Activated CD8-positive, alpha-beta T cell treated with anti-CD3 and anti-CD28 coated beads for 36 hours (primary cell): ENCODE results near the gene CCNJL. TPM values are rescaled to one million over a fixed set of nuclear protein-coding genes. Genes with fewer than 3 reads are reported as not detected.

Experiments used
- ATAC-seq: fragments of 200-7000 bp; cut with Tn5 transposase; one replicate; pipeline ENCODE4 v1.10.0; 2021; ENCODE audit warnings: mild to moderate bottlenecking, moderate library complexity
- CTCF ChIA-PET: fragments of 350-600 bp; sonication (Branson Sonifier 250); formaldehyde crosslinking; loops from one replicate; lab custom pipeline; 2021; ENCODE audit warnings: antibody characterized with exemption; lab: Charles Lee
- POLR2A ChIA-PET: fragments of 350-600 bp; sonication (Branson Sonifier 250); formaldehyde crosslinking; loops from one replicate; lab custom pipeline; 2021; ENCODE audit warnings: antibody characterized with exemption; lab: Charles Lee
- DNase-seq: peaks from one replicate; pipeline ENCODE4 v3.0.0-alpha.2; 2020
- H3K27ac Mint-ChIP-seq: one replicate; pipeline ENCODE4 v1.8.0; 2021; ENCODE audit warnings: mild to moderate bottlenecking, mixed read lengths
- H3K27me3 Mint-ChIP-seq: one replicate; pipeline ENCODE4 v1.8.0; 2021; ENCODE audit warnings: mixed read lengths
- H3K36me3 Mint-ChIP-seq: one replicate; pipeline ENCODE4 v1.8.0; 2021; ENCODE audit warnings: low read depth, mixed read lengths
- H3K4me1 Mint-ChIP-seq: one replicate; pipeline ENCODE4 v1.8.0; 2021; ENCODE audit warnings: low read depth, mixed read lengths
- H3K4me3 Mint-ChIP-seq: one replicate; pipeline ENCODE4 v1.8.0; 2021; ENCODE audit warnings: mild to moderate bottlenecking, moderate library complexity, mixed read lengths
- H3K9me3 Mint-ChIP-seq: one replicate; pipeline ENCODE4 v1.8.0; 2021; ENCODE audit warnings: mixed read lengths
- CTCF ChIP-seq: fragments of 200-600 bp; IDR thresholded peaks from one replicate; pipeline ENCODE4 v1.8.0; 2022; ENCODE audit warnings: antibody characterized with exemption, mild to moderate bottlenecking
- intact Hi-C: fragments of 100-400 bp; cut with micrococcal nuclease; formaldehyde crosslinking; loops from one replicate; pipeline ENCODE4 v1.10.0; 2022
- total RNA-seq, 2 experiments: library from RNA; stranded (reverse); gene quantifications; one replicate each; pipeline ENCODE4 v1.2.3, GENCODE V29; 2021

Gene CCNJL
- total RNA-seq, 2 experiments from 2014 or later: not detected

GRCh38 chr5:160303690-160304089 lies 8.7 kb downstream of the CCNJL start:
- intact Hi-C loops: no loop called here
- H3K4me1 Mint-ChIP-seq: no peaks in the 10 kb centered on the region
- H3K27ac Mint-ChIP-seq: no peak overlapping the region
- no peak overlapping the region for H3K4me3 Mint-ChIP-seq
- CTCF ChIA-PET: no interaction called here
- no peak for TF ChIP-seq CTCF
- H3K9me3 Mint-ChIP-seq: no peaks in the 10 kb centered on the region
- H3K27me3 Mint-ChIP-seq: peaks cover 14% of the 10 kb centered on the region
- no peak for ATAC-seq
- POLR2A ChIA-PET: no interaction called here
- no peak for DNase-seq
- H3K36me3 Mint-ChIP-seq: no peaks in the 10 kb centered on the region

GRCh38 chr5:160298189-160298588 lies 14.2 kb downstream of the CCNJL start:
- Mint-ChIP-seq H3K9me3 (no peaks in the 10 kb centered on the region), H3K27me3 (no peaks in the 10 kb centered on the region), H3K27ac (no peak overlapping the region), H3K4me3 (no peak overlapping the region), H3K4me1 (no peaks in the 10 kb centered on the region), H3K36me3 (no peaks in the 10 kb centered on the region)
- intact Hi-C loops: no loop called here
- TF ChIP-seq CTCF: no peak
- DNase-seq (no peak), ATAC-seq (no peak)
- ChIA-PET POLR2A (interaction anchor here (0.8 kb wide), 1 partner anchor 13 kb away, joined by 4 read pairs; no protein-coding TSS in a partner anchor), CTCF (no interaction called here)

- ChIA-PET CTCF (no interaction called here), POLR2A (interaction anchor here (0.8 kb wide), 1 partner anchor 13 kb away, joined by 4 read pairs; no protein-coding TSS in a partner anchor)
- H3K4me1 Mint-ChIP-seq: no peaks in the 10 kb centered on the region
- no peak for ATAC-seq
- no peak for DNase-seq
- no peak for TF ChIP-seq CTCF
- no peaks in the 10 kb centered on the region for H3K36me3 Mint-ChIP-seq
- intact Hi-C loops: no loop called here
- H3K4me3 Mint-ChIP-seq: no peak overlapping the region
- H3K27ac Mint-ChIP-seq: no peak overlapping the region
- H3K9me3 Mint-ChIP-seq: no peaks in the 10 kb centered on the region
- H3K27me3 Mint-ChIP-seq: no peaks in the 10 kb centered on the region
These were observed 14.6 kb downstream of the CCNJL start for GRCh38 chr5:160297776-160298175.

- ATAC-seq (no peak), DNase-seq (no peak)
- H3K36me3 Mint-ChIP-seq: no peaks in the 10 kb centered on the region
- intact Hi-C loops: no loop called here
- H3K27ac Mint-ChIP-seq: no peak overlapping the region
- ChIA-PET POLR2A (no interaction called here), CTCF (interaction anchor here (1.2 kb wide), 1 partner anchor 12 kb away, joined by 3 read pairs; no protein-coding TSS in a partner anchor)
- no peak for TF ChIP-seq CTCF
- no peaks in the 10 kb centered on the region for H3K9me3 Mint-ChIP-seq
- no peak overlapping the region for H3K4me3 Mint-ChIP-seq
- H3K4me1 Mint-ChIP-seq: no peaks in the 10 kb centered on the region
- no peaks in the 10 kb centered on the region for H3K27me3 Mint-ChIP-seq
These were observed 15.4 kb downstream of the CCNJL start for GRCh38 chr5:160297004-160297403.

- ATAC-seq (no peak), DNase-seq (no peak)
- Mint-ChIP-seq H3K4me1 (no peaks in the 10 kb centered on the region), H3K36me3 (no peaks in the 10 kb centered on the region), H3K27ac (no peak overlapping the region), H3K27me3 (no peaks in the 10 kb centered on the region), H3K4me3 (no peak overlapping the region), H3K9me3 (no peaks in the 10 kb centered on the region)
- intact Hi-C loops: no loop called here
- TF ChIP-seq CTCF: no peak
- POLR2A ChIA-PET: no interaction called here
- CTCF ChIA-PET: interaction anchor here (1.2 kb wide), 1 partner anchor 11 kb away, joined by 3 read pairs; no protein-coding TSS in a partner anchor
These were observed 15.9 kb downstream of the CCNJL start for GRCh38 chr5:160296496-160296895.
